ENCODE data around the gene SUGP2. TPM values are rescaled to one million over a fixed set of nuclear protein-coding genes. Genes with fewer than 3 reads are reported as not detected.
"Not testable (repeated sequence)": the region's sequence is repeated elsewhere in the genome, so short reads cannot be mapped to it uniquely, and the experiment has no call there.

SUGP2 gene
- total RNA-seq, 3 donors from 2014 or later, result 65.4 to 93.4 (median 69.8) TPM

- peaks cover 4% of the 10 kb centered on the region for H3K4me1 ChIP-seq (ENCODE audit: low read depth)
- TF ChIP-seq CTCF (IDR thresholded peaks at IDR 0.05), result no peak
- intact Hi-C loops (cut with DNase I, micrococcal nuclease), result no loop called here
- no peak for DNase-seq
- no peaks in the 10 kb centered on the region for H3K9me3 ChIP-seq
- no peaks in the 10 kb centered on the region for H3K36me3 ChIP-seq (ENCODE audit: low read depth)
- no peak for ATAC-seq
- no peak overlapping the region for H3K4me3 ChIP-seq
These were observed 6.1 kb downstream of the SUGP2 start for GRCh38 chr19:19027228-19027627.

GRCh38 chr19:19026299-19026971, 6.9 kb downstream of the SUGP2 start:
- H3K4me1 ChIP-seq (ENCODE audit: low read depth), result no peaks in the 10 kb centered on the region
- H3K9me3 ChIP-seq, result no peaks in the 10 kb centered on the region
- ATAC-seq, result peak; percentile 60
- intact Hi-C loops (cut with DNase I, micrococcal nuclease), result no loop called here
- H3K4me3 ChIP-seq, result no peak overlapping the region
- TF ChIP-seq CTCF (IDR thresholded peaks at IDR 0.05), result no peak
- DNase-seq, result peak in 1 of 3 donors; percentile 19
- H3K36me3 ChIP-seq (ENCODE audit: low read depth), result no peaks in the 10 kb centered on the region

- Histone ChIP-seq H3K9me3 (no peaks in the 10 kb centered on the region), H3K4me3 (no peak overlapping the region), H3K36me3 (ENCODE audit: low read depth) (no peaks in the 10 kb centered on the region), H3K4me1 (ENCODE audit: low read depth) (no peaks in the 10 kb centered on the region)
- DNase-seq (no peak), ATAC-seq (no peak)
- TF ChIP-seq CTCF (IDR thresholded peaks at IDR 0.05), result no peak
- intact Hi-C loops (cut with DNase I, micrococcal nuclease), result no loop called here
These were observed 7.5 kb downstream of the SUGP2 start for GRCh38 chr19:19025861-19026260.

- DNase-seq; ATAC-seq; H3K9me3 ChIP-seq; intact Hi-C loops (cut with DNase I, micrococcal nuclease); H3K4me3 ChIP-seq; H3K36me3 ChIP-seq (ENCODE audit: low read depth); H3K4me1 ChIP-seq (ENCODE audit: low read depth): not testable (repeated sequence)
These were observed 9.9 kb downstream of the SUGP2 start for GRCh38 chr19:19023376-19023775.

- Histone ChIP-seq H3K9me3 (no peaks in the 10 kb centered on the region), H3K4me3 (no peak overlapping the region), H3K4me1 (ENCODE audit: low read depth) (no peaks in the 10 kb centered on the region), H3K36me3 (ENCODE audit: low read depth) (no peaks in the 10 kb centered on the region)
- no peak for ATAC-seq
- TF ChIP-seq CTCF (IDR thresholded peaks at IDR 0.05), result no peak
- intact Hi-C loops (cut with DNase I, micrococcal nuclease), result no loop called here
- no peak for DNase-seq
These were observed 10.8 kb downstream of the SUGP2 start for GRCh38 chr19:19022380-19022961.

- no peak overlapping the region for H3K4me3 ChIP-seq
- intact Hi-C loops (cut with DNase I, micrococcal nuclease), result no loop called here
- H3K9me3 ChIP-seq, result no peaks in the 10 kb centered on the region
- TF ChIP-seq CTCF (IDR thresholded peaks at IDR 0.05), result no peak
- DNase-seq, result no peak
- H3K36me3 ChIP-seq (ENCODE audit: low read depth), result no peaks in the 10 kb centered on the region
- ATAC-seq, result no peak
- no peaks in the 10 kb centered on the region for H3K4me1 ChIP-seq (ENCODE audit: low read depth)
These were observed 12.2 kb downstream of the SUGP2 start for GRCh38 chr19:19021115-19021514.
